Measurements from ENCODE around the gene HNF4A. TPM values are rescaled to one million over a fixed set of nuclear protein-coding genes. Genes with fewer than 3 reads are reported as not detected.

HNF4A gene
- total RNA-seq, result 0.18 TPM
- long read RNA-seq, partial matches to known transcripts, result 0 of 1 reads
- long read RNA-seq, other reads (novel, unspliced or antisense), result 1 of 1 reads

- intact Hi-C loops (cut with DNase I), result no loop called here
- Histone ChIP-seq H3K9me3 (no peaks in the 10 kb centered on the region), H3K4me1 (peaks cover 6% of the 10 kb centered on the region), H3K4me3 (no peak within 1 kb of the TSS), H3K27ac (no peak within 1 kb of the TSS), H3K36me3 (no peaks in the 10 kb centered on the region), H3K27me3 (ENCODE audit: low read depth) (no peaks in the 10 kb centered on the region)
- TF ChIP-seq, protein P1, sequence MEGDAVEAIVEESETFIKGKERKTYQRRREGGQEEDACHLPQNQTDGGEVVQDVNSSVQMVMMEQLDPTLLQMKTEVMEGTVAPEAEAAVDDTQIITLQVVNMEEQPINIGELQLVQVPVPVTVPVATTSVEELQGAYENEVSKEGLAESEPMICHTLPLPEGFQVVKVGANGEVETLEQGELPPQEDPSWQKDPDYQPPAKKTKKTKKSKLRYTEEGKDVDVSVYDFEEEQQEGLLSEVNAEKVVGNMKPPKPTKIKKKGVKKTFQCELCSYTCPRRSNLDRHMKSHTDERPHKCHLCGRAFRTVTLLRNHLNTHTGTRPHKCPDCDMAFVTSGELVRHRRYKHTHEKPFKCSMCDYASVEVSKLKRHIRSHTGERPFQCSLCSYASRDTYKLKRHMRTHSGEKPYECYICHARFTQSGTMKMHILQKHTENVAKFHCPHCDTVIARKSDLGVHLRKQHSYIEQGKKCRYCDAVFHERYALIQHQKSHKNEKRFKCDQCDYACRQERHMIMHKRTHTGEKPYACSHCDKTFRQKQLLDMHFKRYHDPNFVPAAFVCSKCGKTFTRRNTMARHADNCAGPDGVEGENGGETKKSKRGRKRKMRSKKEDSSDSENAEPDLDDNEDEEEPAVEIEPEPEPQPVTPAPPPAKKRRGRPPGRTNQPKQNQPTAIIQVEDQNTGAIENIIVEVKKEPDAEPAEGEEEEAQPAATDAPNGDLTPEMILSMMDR (IDR thresholded peaks at IDR 0.05), result no peak
- ATAC-seq (no peak), DNase-seq (no peak)
These were observed at the start of gene HNF4A for GRCh38 chr20:44355498-44356352. TSS of gene HNF4A (plus strand) at chr20:44355699. CDS start at chr20:44355805, 106 bp downstream.

DNA sequence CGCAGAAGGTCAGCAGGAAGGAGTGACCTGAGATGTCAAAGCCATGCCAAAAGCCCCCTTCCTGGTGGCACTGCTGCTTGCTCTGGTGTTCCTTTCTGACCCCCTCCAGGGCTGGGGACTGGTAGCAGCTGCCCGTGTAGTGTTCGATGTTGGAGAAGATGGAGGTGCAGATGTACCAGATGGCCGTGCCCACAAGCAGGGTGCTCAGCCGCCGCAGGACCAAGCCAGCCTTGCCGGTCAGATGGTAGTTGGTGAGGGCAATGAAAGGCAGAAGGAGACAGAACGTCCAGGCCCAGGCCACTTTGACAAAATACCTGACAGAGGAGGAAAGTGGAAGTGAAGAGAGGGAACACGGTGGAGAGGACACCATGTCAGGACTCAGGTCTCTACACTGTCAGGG, 48.6 kb upstream of the HNF4A start:
- intact Hi-C loops (cut with DNase I), result no loop called here
- DNase-seq (no peak), ATAC-seq (no peak)

GRCh38 chr20:44309763-44310663, 45.5 kb upstream of the HNF4A start:
- ATAC-seq (peak; percentile 29), DNase-seq (no peak)
- intact Hi-C loops (cut with DNase I), result loop anchor here (5.0 kb wide), 1 partner anchor 93 kb away; no protein-coding TSS in a partner anchor
- Histone ChIP-seq H3K36me3 (peaks cover 12% of the 10 kb centered on the region), H3K27ac (peak overlapping the region; percentile 80), H3K27me3 (ENCODE audit: low read depth) (peaks cover under 1% of the 10 kb centered on the region), H3K4me1 (peaks cover 13% of the 10 kb centered on the region), H3K4me3 (peak overlapping the region; percentile 99), H3K9me3 (no peaks in the 10 kb centered on the region)
- TF ChIP-seq, protein P1 (IDR thresholded peaks at IDR 0.05), result no peak

More for the DNA sequence above, 48.6 kb upstream of the HNF4A start:
- H3K4me3 ChIP-seq, result no peak overlapping the region
- no peaks in the 10 kb centered on the region for H3K9me3 ChIP-seq
- TF ChIP-seq, protein P1 (IDR thresholded peaks at IDR 0.05), result no peak
- H3K4me1 ChIP-seq, result peaks cover 13% of the 10 kb centered on the region
- peaks cover 12% of the 10 kb centered on the region for H3K36me3 ChIP-seq
- H3K27me3 ChIP-seq (ENCODE audit: low read depth), result no peaks in the 10 kb centered on the region
- no peak overlapping the region for H3K27ac ChIP-seq

- Histone ChIP-seq H3K9me3 (no peaks in the 10 kb centered on the region), H3K36me3 (peaks cover 11% of the 10 kb centered on the region), H3K4me3 (peak within 1 kb of the TSS; percentile 99), H3K27ac (peak within 1 kb of the TSS; percentile 80), H3K4me1 (peaks cover 13% of the 10 kb centered on the region), H3K27me3 (ENCODE audit: low read depth) (peaks cover 3% of the 10 kb centered on the region)
- TF ChIP-seq, protein P1 (IDR thresholded peaks at IDR 0.05), result peak; percentile 95
- intact Hi-C loops (cut with DNase I), result loop anchor here (5.0 kb wide), 1 partner anchor 94 kb away; no protein-coding TSS in a partner anchor
- DNase-seq (peak; percentile 99), ATAC-seq (peak; percentile 98 to 99)
These were observed 44.5 kb upstream of the HNF4A start, which contains the start of gene FITM2 for GRCh38 chr20:44310664-44311639. TSS of gene FITM2 (minus strand) at chr20:44311202. CDS start at chr20:44311148, 54 bp downstream.
